Retina (tissue), 1 donor: ENCODE results near the gene CFAP210.
"Not testable (repeated sequence)": the region's sequence is repeated elsewhere in the genome, so short reads cannot be mapped to it uniquely, and the experiment has no call there.

ENCODE experiments used
- DNase-seq: peaks from one replicate; pipeline ENCODE4 v3.0.0-alpha.2; 2016

CFAP210 gene

DNA sequence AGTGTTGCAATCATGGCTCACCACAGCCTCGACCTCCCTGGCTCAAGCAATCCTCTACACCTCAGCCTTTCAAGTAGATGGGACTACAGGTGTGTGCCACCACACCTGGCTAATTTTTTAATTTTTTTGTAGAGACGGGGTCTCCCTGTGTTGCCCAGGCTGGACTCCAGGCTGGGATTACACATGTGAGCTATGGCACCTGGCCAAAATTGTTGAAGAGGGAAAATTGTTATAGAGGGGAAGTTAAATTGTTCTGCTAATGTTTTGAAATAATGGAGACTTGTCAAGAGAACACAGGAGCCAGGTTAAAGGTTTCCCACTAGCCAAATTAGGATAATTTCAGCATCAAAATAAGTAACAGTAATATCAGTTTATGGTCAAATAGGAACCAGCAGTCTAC, 84.9 kb downstream of the CFAP210 start:
- DNase-seq = no peak

DNA sequence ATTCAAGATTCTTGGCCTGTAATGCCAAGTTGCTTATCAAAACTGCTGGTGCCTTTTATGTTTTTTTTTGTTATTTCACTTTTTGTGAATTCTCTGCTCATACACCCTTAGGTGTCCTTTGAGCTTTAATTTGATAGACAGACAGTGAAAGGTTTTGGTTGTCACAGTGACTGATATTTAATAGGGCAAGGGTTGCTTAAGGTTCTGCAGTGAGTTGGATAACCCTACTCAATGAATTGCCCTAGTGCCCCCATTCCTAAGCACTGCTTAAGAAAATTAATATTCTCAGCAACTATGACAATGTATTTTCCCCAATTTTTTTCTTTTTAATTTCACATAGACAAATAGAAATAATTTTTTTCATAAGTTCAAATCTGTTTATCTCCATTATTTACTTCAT, 94.6 kb downstream of the CFAP210 start:
- DNase-seq = no peak

DNA sequence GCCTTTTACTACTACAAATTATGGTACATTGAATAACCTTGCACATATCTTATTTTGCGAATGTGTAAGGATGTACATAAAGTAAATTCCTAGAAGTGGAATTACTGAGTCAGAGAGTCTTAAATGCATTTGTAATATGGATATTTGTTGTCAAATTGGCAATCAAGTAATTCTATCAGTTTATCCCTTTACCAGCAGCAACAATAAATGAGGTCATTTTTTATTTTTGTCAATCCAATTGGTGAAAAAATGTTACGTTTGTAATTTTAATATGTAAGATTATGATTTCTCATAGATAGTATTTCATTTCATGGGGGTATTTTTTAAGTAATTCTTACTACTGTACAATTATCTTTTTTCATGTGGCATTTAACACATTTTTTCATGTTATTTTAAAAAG, 95.2 kb downstream of the CFAP210 start:
- DNase-seq = no peak

DNA sequence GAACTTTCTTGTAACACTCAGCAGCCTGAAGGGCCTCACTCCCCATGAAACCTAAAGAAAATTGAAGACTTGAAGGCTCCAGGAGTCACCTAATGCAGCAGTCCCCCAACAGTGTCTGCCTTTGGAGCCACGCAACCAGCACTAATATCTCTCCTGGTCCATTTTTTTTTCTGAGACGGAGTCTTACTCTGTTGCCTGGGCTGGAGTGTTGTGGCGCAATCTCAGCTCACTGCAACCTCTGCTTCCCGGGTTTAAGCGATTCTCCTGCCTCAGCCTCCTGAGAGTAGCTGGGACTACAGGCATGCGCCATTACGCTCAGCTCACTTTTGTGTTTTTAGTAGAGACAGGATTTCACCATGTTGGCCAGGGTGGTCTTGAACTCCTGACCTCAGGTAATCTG, 97.7 kb downstream of the CFAP210 start:
- not testable (repeated sequence) for DNase-seq
